H1 (cell line): Measurements from ENCODE around the gene SLC8A1. TPM values are rescaled to one million over a fixed set of nuclear protein-coding genes. Genes with fewer than 3 reads are reported as not detected.

ENCODE experiments used
- RBBP5 ChIP-seq: IDR thresholded peaks from 2 replicates; pipeline ENCODE4 v1.7.1; 2012; ENCODE audit warnings: low read depth, mild to moderate bottlenecking, inconsistent platforms, low read length, moderate library complexity, borderline replicate concordance
- polyA plus RNA-seq, 7 experiments: library from polyadenylated mRNA; depleted of rRNA in 3 of 7; stranded (reverse) in 5 of 7; unstranded in 2 of 7; fragments of >200 nt in 5 of 7; fragments of 200-250 nt in 2 of 7; gene quantifications; 1 replicate in 5 of 7; 2 replicates in 1 of 7; 4 replicates in 1 of 7; pipeline versions ENCODE4 v1.2.1 to v1.2.3, GENCODE V29; 2011 to 2013; ENCODE audit warnings: missing spikeins in 2 of 7, mixed read lengths in 2 of 7
- total RNA-seq: library from RNA; stranded (reverse); fragmentation: NEBNext Ultra II Directional; extraction: Animal tissue kit (Norgen Biotek cat#: 25700); gene quantifications from 2 replicates; pipeline ENCODE4 v1.2.1, GENCODE V29; 2021
- TF ChIP-seq, protein P1 (sequence below), 3 experiments: IDR thresholded peaks; 1 replicate in 2 of 3; 2 replicates in 1 of 3; pipeline versions ENCODE4 v1.5.1 to v1.6.1; 2011; ENCODE audit warnings: low read length in 3 of 3, mild to moderate bottlenecking in 3 of 3, inconsistent platforms in 2 of 3, low read depth in 1 of 3, moderate library complexity in 1 of 3; ENCODE audit not compliant: insufficient read depth in 1 of 3; ENCODE audit errors: control extremely low read depth in 1 of 3

SLC8A1 gene
- total and polyA plus RNA-seq, 2 of the 8 experiments (the other 6 are each of a cell fraction or from before 2014, with no cell fraction given), result 0.68 to 3.6 TPM

DNA sequence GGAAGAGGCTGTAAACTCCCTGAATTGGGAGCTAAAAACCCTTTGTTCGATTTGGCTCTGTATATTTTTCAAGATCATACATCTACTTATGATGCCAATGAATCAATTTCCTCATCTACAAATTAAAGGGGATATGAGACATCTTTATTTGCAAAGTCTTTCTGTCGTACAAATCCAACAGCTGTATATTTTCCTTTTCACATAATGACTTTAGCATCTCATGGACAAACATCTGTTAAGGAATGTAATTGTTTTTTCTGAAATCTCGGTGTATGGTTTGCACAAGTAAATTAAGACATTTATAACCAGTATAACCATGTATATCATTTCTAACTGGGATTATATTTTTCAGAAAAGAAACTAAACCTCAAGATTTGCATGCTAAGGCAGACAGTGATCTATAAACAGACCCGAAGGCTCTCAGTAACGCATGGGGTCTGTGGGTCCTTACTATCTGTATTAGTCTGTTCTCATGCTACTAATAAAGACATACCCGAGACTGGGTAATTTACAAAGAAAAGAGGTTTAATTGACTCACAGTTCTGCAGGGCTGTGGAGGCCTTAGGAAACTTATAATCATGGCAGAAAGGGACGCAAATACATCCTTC is 130.8 kb downstream of the SLC8A1 start (continued):
- TF ChIP-seq, protein P1, sequence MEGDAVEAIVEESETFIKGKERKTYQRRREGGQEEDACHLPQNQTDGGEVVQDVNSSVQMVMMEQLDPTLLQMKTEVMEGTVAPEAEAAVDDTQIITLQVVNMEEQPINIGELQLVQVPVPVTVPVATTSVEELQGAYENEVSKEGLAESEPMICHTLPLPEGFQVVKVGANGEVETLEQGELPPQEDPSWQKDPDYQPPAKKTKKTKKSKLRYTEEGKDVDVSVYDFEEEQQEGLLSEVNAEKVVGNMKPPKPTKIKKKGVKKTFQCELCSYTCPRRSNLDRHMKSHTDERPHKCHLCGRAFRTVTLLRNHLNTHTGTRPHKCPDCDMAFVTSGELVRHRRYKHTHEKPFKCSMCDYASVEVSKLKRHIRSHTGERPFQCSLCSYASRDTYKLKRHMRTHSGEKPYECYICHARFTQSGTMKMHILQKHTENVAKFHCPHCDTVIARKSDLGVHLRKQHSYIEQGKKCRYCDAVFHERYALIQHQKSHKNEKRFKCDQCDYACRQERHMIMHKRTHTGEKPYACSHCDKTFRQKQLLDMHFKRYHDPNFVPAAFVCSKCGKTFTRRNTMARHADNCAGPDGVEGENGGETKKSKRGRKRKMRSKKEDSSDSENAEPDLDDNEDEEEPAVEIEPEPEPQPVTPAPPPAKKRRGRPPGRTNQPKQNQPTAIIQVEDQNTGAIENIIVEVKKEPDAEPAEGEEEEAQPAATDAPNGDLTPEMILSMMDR (IDR thresholded peaks at IDR 0.05; ENCODE audit: control extremely low read depth in 1 of 3, insufficient read depth in 1 of 3, low read depth in 1 of 3, low read length in 3 of 3), result no peak
- TF ChIP-seq RBBP5, result no peak
